HCT116 (cell line): ENCODE measurements around the gene DBN1. TPM values are rescaled to one million over a fixed set of nuclear protein-coding genes. Genes with fewer than 3 reads are reported as not detected.

Experiments
- ATAC-seq: fragments of 200-7000 bp; cut with Tn5 transposase; 2 replicates; pipeline ENCODE4 v1.9.1; 2020; ENCODE audit warnings: mild to moderate bottlenecking, moderate library complexity
- BruUV-seq: library from RNA; stranded (reverse); fragments of 400-500 nt; replicated peaks from 2 replicates; lab custom pipeline; 2021; lab: Mats Ljungman, UMichigan
- CTCF ChIA-PET: fragments of 300-600 bp; sonication (Branson Sonifier 250); formaldehyde crosslinking; loops from one replicate; lab custom pipeline; 2021; ENCODE audit warnings: antibody characterized with exemption; lab: Charles Lee
- POLR2A ChIA-PET: fragments of 300-600, 350-600 bp; sonication (Branson Sonifier 250); formaldehyde crosslinking; loops from one replicate; lab custom pipeline; 2021; ENCODE audit warnings: antibody characterized with exemption; lab: Charles Lee
- RAD21 ChIA-PET, 2 experiments: fragments of 300-600 bp; sonication (Branson Sonifier 250); formaldehyde crosslinking; loops; one replicate each; lab custom pipeline; 2023; ENCODE audit warnings: low total read pairs in 2 of 2; ENCODE audit not compliant: uncharacterized antibody in 2 of 2, unreplicated experiment in 2 of 2, low non-redundant PET in 1 of 2; lab: Charles Lee
- DNase-seq: peaks from one replicate; pipeline ENCODE4 v3.0.0-alpha.2; 2010; ENCODE audit warnings: low read depth, low spot score
- H2AFZ ChIP-seq: fragments of 200-600 bp; shearing (Covaris generic), sonication (generic); 2 replicates; pipeline ENCODE4 v1.6.1; 2017; ENCODE audit warnings: low read depth, mixed run types, mixed read lengths, antibody characterized with exemption, low read length; ENCODE audit not compliant: poor library complexity, severe bottlenecking
- H3K27ac ChIP-seq: 2 replicates; pipeline ENCODE4 v1.5.1; 2012; ENCODE audit warnings: low read depth, low read length
- H3K27me3 ChIP-seq: fragments of 200-600 bp; sonication (generic); 2 replicates; pipeline ENCODE4 v1.6.1; 2016; ENCODE audit warnings: mixed run types, low read length, mixed read lengths; ENCODE audit not compliant: insufficient read depth
- H3K36me3 ChIP-seq, 2 experiments: fragments of 200-500 bp in 1 of 2; fragments of 200-600 bp in 1 of 2; sonication (Bioruptor generic) in 1 of 2; sonication (generic) in 1 of 2; 2 replicates each; pipeline versions ENCODE4 v1.5.1 to v1.6.1; 2014 to 2016; ENCODE audit warnings: low read length in 2 of 2, inconsistent platforms in 1 of 2, mixed read lengths in 1 of 2, mixed run types in 1 of 2; ENCODE audit not compliant: insufficient read depth in 2 of 2, control insufficient read depth in 1 of 2
- H3K4me1 ChIP-seq, 2 experiments: fragments of 200-600 bp in 1 of 2; sonication (generic) in 1 of 2; 2 replicates each; pipeline versions ENCODE4 v1.5.1 to v1.6.1; 2012 to 2017; ENCODE audit warnings: low read length in 2 of 2, inconsistent platforms in 1 of 2, mild to moderate bottlenecking in 1 of 2, mixed read lengths in 1 of 2, mixed run types in 1 of 2, moderate library complexity in 1 of 2; ENCODE audit not compliant: insufficient read depth in 2 of 2, control insufficient read depth in 1 of 2
- H3K4me2 ChIP-seq: fragments of 200-600 bp; sonication (generic); 2 replicates; pipeline ENCODE4 v1.6.1; 2017; ENCODE audit warnings: mixed run types, low read length, mixed read lengths
- H3K4me3 ChIP-seq, 2 experiments: fragments of 200-600 bp in 1 of 2; sonication (generic) in 1 of 2; replicated peaks in 1 of 2; 2 replicates each; pipeline ENCODE4 v1.5.1; 2011 to 2016; ENCODE audit warnings: low read length in 2 of 2, control low read depth in 1 of 2, low read depth in 1 of 2, mild to moderate bottlenecking in 1 of 2, mixed read lengths in 1 of 2, mixed run types in 1 of 2
- H3K79me2 ChIP-seq: fragments of 200-600 bp; sonication (generic); 2 replicates; pipeline ENCODE4 v1.6.1; 2017; ENCODE audit warnings: mild to moderate bottlenecking, mixed run types, low read length, moderate library complexity, mixed read lengths; ENCODE audit not compliant: insufficient read depth
- H3K9ac ChIP-seq: fragments of 200-600 bp; sonication (generic); 2 replicates; pipeline ENCODE4 v1.6.1; 2016; ENCODE audit warnings: low read length, mixed read lengths
- H3K9me2 ChIP-seq: fragments of 200-600 bp; sonication (generic), shearing (Covaris generic); 2 replicates; pipeline ENCODE4 v1.6.1; 2017; ENCODE audit warnings: mixed run types, mild to moderate bottlenecking, moderate library complexity; ENCODE audit not compliant: insufficient read depth
- H3K9me3 ChIP-seq, 2 experiments: fragments of 200-500 bp in 1 of 2; fragments of 200-600 bp in 1 of 2; sonication (Bioruptor generic) in 1 of 2; sonication (generic) in 1 of 2; 2 replicates each; pipeline ENCODE4 v1.6.1; 2014 to 2017; ENCODE audit warnings: low read length in 2 of 2, mixed read lengths in 2 of 2, inconsistent platforms in 1 of 2, low read depth in 1 of 2, mild to moderate bottlenecking in 1 of 2, mixed run types in 1 of 2, moderate library complexity in 1 of 2; ENCODE audit not compliant: control insufficient read depth in 1 of 2, insufficient read depth in 1 of 2
- H4K20me1 ChIP-seq: fragments of 200-600 bp; sonication (generic), shearing (Covaris generic); 2 replicates; pipeline ENCODE4 v1.6.1; 2017; ENCODE audit warnings: mixed run types, mild to moderate bottlenecking, moderate library complexity; ENCODE audit not compliant: insufficient read depth
- CBX3 ChIP-seq: IDR thresholded peaks from 2 replicates; pipeline ENCODE4 v1.6.1; 2012; ENCODE audit warnings: low read depth
- CEBPB ChIP-seq: IDR thresholded peaks from 2 replicates; pipeline ENCODE4 v1.6.1; 2012; ENCODE audit warnings: low read depth
- EGR1 ChIP-seq: IDR thresholded peaks from 2 replicates; pipeline ENCODE4 v1.6.1; 2012; ENCODE audit warnings: low read depth
- ELF1 ChIP-seq: IDR thresholded peaks from 2 replicates; pipeline ENCODE4 v1.6.1; 2012; ENCODE audit warnings: low read depth, borderline replicate concordance
- EZH2phosphoT487 ChIP-seq: fragments of 200-600 bp; IDR thresholded peaks from 2 replicates; pipeline ENCODE4 v1.6.1; 2018; ENCODE audit warnings: antibody characterized with exemption, borderline replicate concordance
- FOSL1 ChIP-seq: IDR thresholded peaks from 2 replicates; pipeline ENCODE4 v1.6.1; 2012; ENCODE audit warnings: low read depth
- SIN3A ChIP-seq: IDR thresholded peaks from 2 replicates; pipeline ENCODE4 v1.6.1; 2012; ENCODE audit warnings: low read depth
- SP1 ChIP-seq: IDR thresholded peaks from 2 replicates; pipeline ENCODE4 v1.6.1; 2012; ENCODE audit warnings: low read depth
- SRF ChIP-seq: IDR thresholded peaks from 2 replicates; pipeline ENCODE4 v1.6.1; 2012; ENCODE audit warnings: low read depth
- TCF7L2 ChIP-seq: IDR thresholded peaks from 2 replicates; pipeline ENCODE4 v1.7.0; 2011; ENCODE audit warnings: borderline replicate concordance, inconsistent platforms; ENCODE audit not compliant: insufficient read depth, insufficient read length; ENCODE audit errors: extremely low read depth
- YY1 ChIP-seq: IDR thresholded peaks from 2 replicates; pipeline ENCODE4 v1.6.1; 2011; ENCODE audit warnings: low read length, low read depth, moderate library complexity, mild to moderate bottlenecking; ENCODE audit not compliant: insufficient replicate concordance; ENCODE audit errors: extremely low read depth
- intact Hi-C: fragments of 100-400 bp; cut with micrococcal nuclease; formaldehyde crosslinking; loops from 2 replicates; pipeline ENCODE4 v1.10.0; 2022
- total RNA-seq: library from RNA; stranded (reverse); gene quantifications from one replicate; pipeline ENCODE4 v1.2.1, GENCODE V29; 2021; ENCODE audit not compliant: unreplicated experiment
- TF ChIP-seq, protein P1 (sequence below): IDR thresholded peaks from 2 replicates; pipeline ENCODE4 v1.6.1; 2012
- TF ChIP-seq, protein P2 (sequence below): IDR thresholded peaks from 2 replicates; pipeline ENCODE4 v1.6.1; 2012
- TF ChIP-seq, protein P3 (sequence below), 3 experiments: fragments of 200-600 bp in 1 of 3; sonication (generic) in 1 of 3; IDR thresholded peaks in 2 of 3; conservative IDR thresholded peaks in 1 of 3; 2 replicates each; pipeline ENCODE4 v1.5.1; 2012 to 2017; ENCODE audit warnings: low read depth in 2 of 3, low read length in 2 of 3, antibody characterized with exemption in 1 of 3, borderline replicate concordance in 1 of 3, control low read depth in 1 of 3, mild to moderate bottlenecking in 1 of 3, mixed read lengths in 1 of 3, mixed run types in 1 of 3, moderate library complexity in 1 of 3; ENCODE audit not compliant: insufficient read depth in 1 of 3
- TF ChIP-seq, protein P4 (sequence below): IDR thresholded peaks from 2 replicates; pipeline ENCODE4 v1.6.1; 2012; ENCODE audit warnings: low read depth

The DBN1 gene
- total RNA-seq, 1 experiment from 2014 or later = 144 TPM

DNA sequence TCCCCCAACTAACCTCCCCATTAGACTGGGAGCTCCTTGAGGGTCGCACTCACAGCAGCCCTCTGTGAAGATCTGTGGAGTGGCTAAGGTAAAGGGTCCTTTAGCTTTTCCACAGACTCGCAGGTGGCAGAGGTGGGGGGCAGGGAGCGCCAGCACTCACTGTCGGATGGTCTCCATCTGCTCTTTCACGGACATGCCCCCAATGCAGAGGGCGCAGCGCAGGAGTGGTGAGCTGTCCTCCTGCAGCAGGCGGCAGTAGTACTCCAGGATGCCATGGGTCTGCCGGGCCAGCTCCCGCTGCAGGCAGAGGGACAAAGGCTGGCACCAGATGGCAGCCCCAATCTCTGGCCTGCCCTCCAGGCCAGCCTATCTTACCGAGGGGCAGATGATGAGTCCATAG is 41.1 kb upstream of the DBN1 start:
- CTCF ChIA-PET = no interaction called here
- Histone ChIP-seq H3K4me1 (peaks cover 11 to 20% of the 10 kb centered on the region in 2 experiments; a peak in 3 of 4 replicates), H3K36me3 (peaks cover 27 to 60% of the 10 kb centered on the region in 2 experiments; a peak in 3 of 4 replicates), H3K9ac (no peak overlapping the region), H3K27ac (no peak overlapping the region), H3K4me2 (no peak overlapping the region), H3K4me3 (no peak overlapping the region), H2AFZ (no peak overlapping the region), H3K79me2 (peaks cover 31% of the 10 kb centered on the region), H3K9me2 (no peaks in the 10 kb centered on the region), H4K20me1 (no peaks in the 10 kb centered on the region), H3K27me3 (no peaks in the 10 kb centered on the region), H3K9me3 (no peaks in the 10 kb centered on the region)
- intact Hi-C loops = no loop called here
- ATAC-seq (no peak), DNase-seq (no peak)
- TF ChIP-seq SRF = no peak
- TF ChIP-seq EGR1 = no peak
- no peak for TF ChIP-seq YY1
- no peak for TF ChIP-seq EZH2phosphoT487
- TF ChIP-seq SP1 = no peak
- TF ChIP-seq, protein P1, sequence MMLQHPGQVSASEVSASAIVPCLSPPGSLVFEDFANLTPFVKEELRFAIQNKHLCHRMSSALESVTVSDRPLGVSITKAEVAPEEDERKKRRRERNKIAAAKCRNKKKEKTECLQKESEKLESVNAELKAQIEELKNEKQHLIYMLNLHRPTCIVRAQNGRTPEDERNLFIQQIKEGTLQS = no peak
- TF ChIP-seq, protein P2, sequence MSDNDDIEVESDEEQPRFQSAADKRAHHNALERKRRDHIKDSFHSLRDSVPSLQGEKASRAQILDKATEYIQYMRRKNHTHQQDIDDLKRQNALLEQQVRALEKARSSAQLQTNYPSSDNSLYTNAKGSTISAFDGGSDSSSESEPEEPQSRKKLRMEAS = no peak
- TF ChIP-seq TCF7L2 = no peak
- no peak for TF ChIP-seq ELF1
- no peak for TF ChIP-seq CBX3
- no TSS peak for BruUV-seq
- POLR2A ChIA-PET = no interaction called here
- RAD21 ChIA-PET = no interaction called here

DNA sequence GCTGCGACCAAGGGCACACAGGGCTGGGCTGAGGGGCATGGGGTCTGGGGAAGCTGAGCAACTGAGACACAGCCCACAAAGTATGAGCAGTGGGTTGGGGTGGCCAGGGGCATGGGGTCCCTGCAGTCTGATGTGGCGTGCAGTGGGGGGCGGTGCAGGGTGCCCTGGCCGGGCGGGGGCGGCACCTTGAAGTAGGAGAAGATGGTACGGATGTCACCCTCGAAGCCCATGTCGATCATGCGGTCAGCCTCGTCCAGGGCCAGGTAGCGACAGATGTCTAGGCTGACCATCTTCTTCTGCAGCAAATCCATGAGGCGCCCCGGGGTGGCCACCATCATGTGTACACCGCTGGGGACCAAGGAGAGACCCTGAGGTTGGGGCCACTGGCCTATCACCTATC is 40.1 kb upstream of the DBN1 start:
- H3K4me1 ChIP-seq = peaks cover 5 to 13% of the 10 kb centered on the region in 2 experiments; a peak in 3 of 4 replicates
- no peak overlapping the region for H3K27ac ChIP-seq
- RAD21 ChIA-PET = no interaction called here
- no peaks in the 10 kb centered on the region for H3K9me2 ChIP-seq
- peaks cover 27 to 56% of the 10 kb centered on the region in 2 experiments; a peak in 3 of 4 replicates for H3K36me3 ChIP-seq
- H4K20me1 ChIP-seq = no peaks in the 10 kb centered on the region
- H3K9me3 ChIP-seq = no peaks in the 10 kb centered on the region
- intact Hi-C loops = no loop called here
- no peak overlapping the region for H3K9ac ChIP-seq
- CTCF ChIA-PET = no interaction called here
- H3K79me2 ChIP-seq = peaks cover 25% of the 10 kb centered on the region
- DNase-seq = no peak
- H3K4me2 ChIP-seq = no peak overlapping the region
- no peak overlapping the region for H3K4me3 ChIP-seq
- H3K27me3 ChIP-seq = no peaks in the 10 kb centered on the region
- POLR2A ChIA-PET = no interaction called here
- H2AFZ ChIP-seq = no peak overlapping the region
- no TSS peak for BruUV-seq
- no peak for ATAC-seq
- TF ChIP-seq SIN3A (no peak), TCF7L2 (no peak), CEBPB (no peak), ELF1 (no peak), SP1 (no peak), FOSL1 (no peak), SRF (no peak), CBX3 (no peak)
- TF ChIP-seq, protein P3, sequence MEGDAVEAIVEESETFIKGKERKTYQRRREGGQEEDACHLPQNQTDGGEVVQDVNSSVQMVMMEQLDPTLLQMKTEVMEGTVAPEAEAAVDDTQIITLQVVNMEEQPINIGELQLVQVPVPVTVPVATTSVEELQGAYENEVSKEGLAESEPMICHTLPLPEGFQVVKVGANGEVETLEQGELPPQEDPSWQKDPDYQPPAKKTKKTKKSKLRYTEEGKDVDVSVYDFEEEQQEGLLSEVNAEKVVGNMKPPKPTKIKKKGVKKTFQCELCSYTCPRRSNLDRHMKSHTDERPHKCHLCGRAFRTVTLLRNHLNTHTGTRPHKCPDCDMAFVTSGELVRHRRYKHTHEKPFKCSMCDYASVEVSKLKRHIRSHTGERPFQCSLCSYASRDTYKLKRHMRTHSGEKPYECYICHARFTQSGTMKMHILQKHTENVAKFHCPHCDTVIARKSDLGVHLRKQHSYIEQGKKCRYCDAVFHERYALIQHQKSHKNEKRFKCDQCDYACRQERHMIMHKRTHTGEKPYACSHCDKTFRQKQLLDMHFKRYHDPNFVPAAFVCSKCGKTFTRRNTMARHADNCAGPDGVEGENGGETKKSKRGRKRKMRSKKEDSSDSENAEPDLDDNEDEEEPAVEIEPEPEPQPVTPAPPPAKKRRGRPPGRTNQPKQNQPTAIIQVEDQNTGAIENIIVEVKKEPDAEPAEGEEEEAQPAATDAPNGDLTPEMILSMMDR (IDR thresholded peaks at IDR 0.05 in 2 of 3, conservative IDR thresholded peaks at IDR 0.05 in 1 of 3; ENCODE audit: borderline replicate concordance in 1 of 3, insufficient read depth in 1 of 3, low read depth in 2 of 3, low read length in 2 of 3) = no peak
- TF ChIP-seq, protein P4, sequence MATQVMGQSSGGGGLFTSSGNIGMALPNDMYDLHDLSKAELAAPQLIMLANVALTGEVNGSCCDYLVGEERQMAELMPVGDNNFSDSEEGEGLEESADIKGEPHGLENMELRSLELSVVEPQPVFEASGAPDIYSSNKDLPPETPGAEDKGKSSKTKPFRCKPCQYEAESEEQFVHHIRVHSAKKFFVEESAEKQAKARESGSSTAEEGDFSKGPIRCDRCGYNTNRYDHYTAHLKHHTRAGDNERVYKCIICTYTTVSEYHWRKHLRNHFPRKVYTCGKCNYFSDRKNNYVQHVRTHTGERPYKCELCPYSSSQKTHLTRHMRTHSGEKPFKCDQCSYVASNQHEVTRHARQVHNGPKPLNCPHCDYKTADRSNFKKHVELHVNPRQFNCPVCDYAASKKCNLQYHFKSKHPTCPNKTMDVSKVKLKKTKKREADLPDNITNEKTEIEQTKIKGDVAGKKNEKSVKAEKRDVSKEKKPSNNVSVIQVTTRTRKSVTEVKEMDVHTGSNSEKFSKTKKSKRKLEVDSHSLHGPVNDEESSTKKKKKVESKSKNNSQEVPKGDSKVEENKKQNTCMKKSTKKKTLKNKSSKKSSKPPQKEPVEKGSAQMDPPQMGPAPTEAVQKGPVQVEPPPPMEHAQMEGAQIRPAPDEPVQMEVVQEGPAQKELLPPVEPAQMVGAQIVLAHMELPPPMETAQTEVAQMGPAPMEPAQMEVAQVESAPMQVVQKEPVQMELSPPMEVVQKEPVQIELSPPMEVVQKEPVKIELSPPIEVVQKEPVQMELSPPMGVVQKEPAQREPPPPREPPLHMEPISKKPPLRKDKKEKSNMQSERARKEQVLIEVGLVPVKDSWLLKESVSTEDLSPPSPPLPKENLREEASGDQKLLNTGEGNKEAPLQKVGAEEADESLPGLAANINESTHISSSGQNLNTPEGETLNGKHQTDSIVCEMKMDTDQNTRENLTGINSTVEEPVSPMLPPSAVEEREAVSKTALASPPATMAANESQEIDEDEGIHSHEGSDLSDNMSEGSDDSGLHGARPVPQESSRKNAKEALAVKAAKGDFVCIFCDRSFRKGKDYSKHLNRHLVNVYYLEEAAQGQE = no peak
